Head of caudate nucleus (tissue), 42 donors: ENCODE data around the gene POU3F1.

Experiments
- DNase-seq, 42 donors: peaks; one replicate each; pipeline versions ENCODE4 v3.0.0 to v3.0.0-alpha.2; 2020 to 2021; ENCODE audit warnings: mixed read lengths in 7 of 42
- intact Hi-C: fragments of 100-400 bp; cut with DNase I; formaldehyde crosslinking; loops from one replicate; pipeline ENCODE4 v1.15.0; 2022

Gene POU3F1

DNA sequence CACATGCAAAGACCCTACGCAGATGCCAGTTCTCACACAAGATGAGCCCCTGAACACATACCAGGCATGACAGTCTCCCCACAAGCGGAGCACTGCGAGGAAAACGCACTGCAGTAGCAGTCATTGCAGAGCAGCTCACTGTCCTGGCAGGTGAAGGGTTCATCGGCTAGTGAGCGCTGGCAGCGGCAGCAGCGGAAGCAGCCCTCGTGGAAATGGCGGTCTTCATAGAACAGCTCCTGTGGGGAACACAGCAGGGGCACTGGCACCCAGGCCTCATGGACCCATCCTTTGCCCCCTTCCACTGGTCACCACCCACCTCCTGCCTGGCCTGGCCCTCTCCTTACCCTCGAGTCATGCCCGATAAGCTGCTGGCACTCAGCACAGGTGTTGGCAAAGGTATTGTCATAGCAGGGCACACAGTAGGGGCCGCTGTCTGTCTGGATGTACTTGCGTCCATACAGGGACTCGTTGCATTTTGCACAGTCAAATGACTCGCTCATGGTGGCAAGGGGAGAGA, 47.6 kb downstream of the POU3F1 start:
- no peak for DNase-seq
- intact Hi-C loops, result no loop called here

DNA sequence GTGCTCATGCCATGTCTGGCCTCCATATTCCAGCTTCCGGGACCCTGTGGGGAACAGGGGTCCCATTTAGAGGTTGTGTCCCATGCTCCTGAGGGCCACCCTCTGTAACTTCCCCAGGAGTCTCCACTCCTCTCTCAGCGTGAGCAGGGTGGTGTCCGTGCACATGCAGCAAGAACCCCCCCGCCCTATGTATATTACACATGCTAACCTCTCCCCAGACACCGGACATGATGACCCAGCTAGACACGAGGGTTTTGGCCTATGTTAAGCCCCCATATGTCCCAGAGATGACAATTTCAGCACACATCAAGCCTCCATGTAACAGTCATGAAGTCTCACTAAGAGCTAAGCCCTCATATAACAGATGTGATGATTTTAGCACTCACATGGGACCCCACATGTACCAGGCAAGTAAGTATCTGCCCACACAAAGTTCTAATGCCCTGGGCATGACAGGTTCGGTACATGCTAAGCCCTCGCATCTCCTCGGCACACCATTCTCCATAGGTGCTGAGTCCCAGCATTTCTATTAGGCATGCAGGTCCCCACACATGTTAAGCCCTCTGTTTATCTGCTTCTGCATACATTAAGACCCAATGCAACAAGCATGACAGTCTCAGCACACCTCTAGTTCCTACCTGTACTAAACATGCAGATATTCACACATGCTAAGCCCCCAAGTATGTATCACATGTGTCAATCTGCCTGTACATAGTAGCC, 48.3 kb downstream of the POU3F1 start:
- DNase-seq, result no peak
- intact Hi-C loops, result no loop called here

DNA sequence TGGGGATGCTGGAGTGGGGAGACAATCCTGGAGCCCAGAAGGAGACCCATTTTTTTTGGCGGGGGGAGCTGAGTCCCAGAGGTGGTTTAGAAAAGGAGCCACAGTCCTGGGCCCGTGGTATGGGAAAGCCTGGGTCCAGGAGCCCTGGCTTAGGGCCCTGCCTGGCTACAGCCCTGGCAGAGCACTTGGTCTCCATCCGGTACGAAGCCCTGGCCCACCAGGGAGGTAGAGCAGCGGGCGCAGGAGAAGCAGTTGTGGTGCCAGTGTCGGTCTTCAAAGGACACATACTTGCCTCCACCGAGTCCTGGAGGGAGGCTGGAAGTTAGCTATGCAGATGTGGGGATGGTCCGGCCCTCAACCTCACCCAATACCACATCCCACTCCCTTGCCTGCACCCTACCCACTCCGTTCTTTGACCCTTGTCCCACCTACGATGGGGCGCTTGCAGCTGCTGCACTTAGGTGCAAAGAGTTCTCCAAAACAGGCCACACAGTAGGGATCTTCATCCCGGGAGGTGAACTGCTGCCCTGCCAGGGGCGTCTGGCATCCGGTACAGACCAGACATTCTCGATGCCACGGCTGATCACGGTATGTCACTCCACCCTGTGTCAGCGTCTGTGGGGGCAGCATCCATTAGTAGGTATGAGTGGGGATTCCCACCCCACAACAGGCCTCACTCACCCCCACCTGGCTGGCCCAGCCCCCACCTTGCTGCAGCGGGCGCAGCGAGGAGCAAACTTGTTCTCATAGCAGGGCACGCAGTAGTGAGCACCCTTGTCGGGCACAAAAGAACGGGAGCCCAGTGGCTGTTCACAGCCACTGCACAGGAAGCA, 49.1 kb downstream of the POU3F1 start:
- intact Hi-C loops, result no loop called here
- no peak for DNase-seq

DNA sequence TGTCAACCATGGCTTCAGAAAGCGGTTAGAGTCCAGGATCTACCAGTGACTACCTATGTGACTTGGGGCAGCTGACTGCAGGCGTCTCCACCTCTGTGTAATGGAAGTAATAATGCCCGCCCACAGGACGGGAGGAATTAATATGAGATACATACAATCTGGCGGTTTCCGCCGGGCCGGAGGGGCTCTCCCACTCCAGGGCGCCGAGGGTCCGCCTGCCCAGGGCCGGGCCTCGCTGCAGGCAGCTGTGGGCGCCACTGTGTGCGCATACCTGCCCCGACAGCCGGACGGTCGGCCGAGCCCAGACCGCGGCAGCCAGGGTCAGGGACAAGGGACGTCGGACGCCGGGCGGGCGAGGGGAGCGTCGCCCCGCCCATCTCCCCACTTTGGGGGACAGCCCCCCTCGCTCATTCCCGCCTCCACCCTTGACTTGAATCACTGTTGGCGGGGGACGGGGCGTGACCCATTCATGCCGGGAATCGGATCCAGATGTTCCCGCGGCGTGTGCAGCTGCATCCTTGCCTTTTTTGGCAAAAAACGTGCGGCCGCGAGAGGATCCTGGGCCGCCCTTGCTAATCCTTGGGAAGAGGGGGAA, 50.7 kb downstream of the POU3F1 start:
- peak in 11 of 42 donors; percentile 21 to 64 (median 43) for DNase-seq
- intact Hi-C loops, result no loop called here

DNA sequence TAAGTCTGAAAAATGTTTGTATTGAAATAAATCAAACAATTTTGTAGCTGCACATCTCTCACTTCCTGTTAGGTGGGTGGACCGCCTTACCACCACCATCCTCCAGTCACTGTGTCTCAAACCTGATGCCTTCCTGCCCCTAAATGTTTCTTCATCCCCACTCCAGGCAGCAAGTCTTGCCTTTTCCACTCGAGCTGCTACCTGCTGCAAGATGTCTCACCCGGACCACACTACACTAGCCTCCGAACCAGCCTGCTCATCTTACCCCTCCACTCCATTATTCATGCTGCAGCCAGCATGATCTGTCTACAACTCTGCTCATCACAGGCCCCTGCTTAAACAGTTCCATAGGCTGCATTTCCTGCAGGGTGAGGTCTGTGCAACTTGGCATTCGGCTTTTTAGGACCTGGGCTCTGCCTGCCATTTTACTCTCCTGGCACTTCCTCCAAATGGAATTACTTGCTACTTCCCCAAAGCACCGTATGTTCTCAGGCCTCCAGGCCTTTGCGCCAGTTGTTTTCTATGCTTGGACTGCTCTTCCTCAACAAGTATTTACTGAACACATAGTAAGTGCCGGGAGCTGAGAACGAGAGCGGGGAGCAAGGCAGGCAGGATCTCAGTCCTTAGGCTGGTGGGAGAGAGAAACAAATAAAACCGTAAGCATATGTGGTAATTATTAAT, 51.6 kb downstream of the POU3F1 start:
- intact Hi-C loops, result no loop called here
- no peak for DNase-seq
